MM.1S (cell line): ENCODE data around the gene UBE2QL1.

Source experiments
- DNase-seq: peaks from one replicate; pipeline ENCODE4 v3.0.0-alpha.2; 2015
- H2AFZ ChIP-seq: fragments of 300-600 bp; sonication (generic); 2 replicates; pipeline ENCODE4 v1.6.0; 2016; ENCODE audit warnings: antibody characterized with exemption, low read length
- H3F3A ChIP-seq: fragments of 300-600 bp; sonication (generic); 2 replicates; pipeline ENCODE4 v1.6.1; 2016; ENCODE audit warnings: mild to moderate bottlenecking, antibody characterized with exemption, low read length, moderate library complexity, mixed read lengths; ENCODE audit not compliant: insufficient read depth
- H3K27ac ChIP-seq: fragments of 300-600 bp; sonication (generic); 2 replicates; pipeline ENCODE4 v1.5.1; 2016; ENCODE audit warnings: mild to moderate bottlenecking, low read length
- H3K27me3 ChIP-seq: fragments of 300-600 bp; sonication (generic); replicated peaks from 2 replicates; pipeline ENCODE4 v1.6.0; 2016; ENCODE audit warnings: low read length; ENCODE audit not compliant: insufficient read depth
- H3K36me3 ChIP-seq: fragments of 300-600 bp; sonication (generic); replicated peaks from 2 replicates; pipeline ENCODE4 v1.6.1; 2016; ENCODE audit warnings: mild to moderate bottlenecking, low read length, mixed read lengths; ENCODE audit not compliant: insufficient read depth
- H3K4me1 ChIP-seq: fragments of 300-600 bp; sonication (generic); 2 replicates; pipeline ENCODE4 v1.6.1; 2016; ENCODE audit warnings: low read length, mixed read lengths
- H3K4me2 ChIP-seq: fragments of 300-600 bp; sonication (generic); 2 replicates; pipeline ENCODE4 v1.6.0; 2016; ENCODE audit warnings: low read depth, low read length
- H3K4me3 ChIP-seq: fragments of 300-600 bp; sonication (generic); 2 replicates; pipeline ENCODE4 v1.5.1; 2016; ENCODE audit warnings: low read length, mixed read lengths
- H3K79me2 ChIP-seq: fragments of 300-600 bp; sonication (generic); 2 replicates; pipeline ENCODE4 v1.6.1; 2016; ENCODE audit warnings: mixed run types, low read length, mixed read lengths
- H3K9ac ChIP-seq: fragments of 300-600 bp; sonication (generic); 2 replicates; pipeline ENCODE4 v1.6.1; 2016; ENCODE audit warnings: low read length, mixed read lengths
- H3K9me2 ChIP-seq: fragments of 300-600 bp; sonication (generic); replicated peaks from 2 replicates; pipeline ENCODE4 v1.6.1; 2016; ENCODE audit warnings: mild to moderate bottlenecking, low read length, mixed read lengths; ENCODE audit not compliant: insufficient read depth
- H3K9me3 ChIP-seq: fragments of 300-600 bp; sonication (generic); replicated peaks from 2 replicates; pipeline ENCODE4 v1.6.1; 2016; ENCODE audit warnings: mild to moderate bottlenecking, low read length, mixed read lengths; ENCODE audit not compliant: insufficient read depth
- H4K20me1 ChIP-seq: fragments of 300-600 bp; sonication (generic); 2 replicates; pipeline ENCODE4 v1.6.1; 2016; ENCODE audit warnings: mild to moderate bottlenecking, low read length, moderate library complexity, mixed read lengths; ENCODE audit not compliant: insufficient read depth
- CTCF ChIP-seq: fragments of 300-600 bp; sonication (generic); IDR thresholded peaks from 2 replicates; pipeline ENCODE4 v1.5.1; 2016; ENCODE audit warnings: antibody characterized with exemption, low read length, mixed read lengths
- EZH2 ChIP-seq: fragments of 300-600 bp; sonication (generic); optimal IDR thresholded peaks from 2 replicates; pipeline ENCODE3; 2017; ENCODE audit warnings: low read depth, mild to moderate bottlenecking, antibody characterized with exemption, low read length, mixed read lengths
- EZH2phosphoT487 ChIP-seq: fragments of 300-600 bp; sonication (generic); IDR thresholded peaks from 2 replicates; pipeline ENCODE4 v1.6.1; 2018; ENCODE audit warnings: antibody characterized with exemption, low read length

The UBE2QL1 gene

GRCh38 chr5:6487081-6487480 lies 38.4 kb downstream of the UBE2QL1 start:
- Histone ChIP-seq H3K4me1 (peaks cover 65% of the 10 kb centered on the region), H3K4me2 (peak overlapping the region; percentile 94; the same call in 1 of the 2 replicates), H3K36me3 (peaks cover 12% of the 10 kb centered on the region; the same call in 1 of the 2 replicates)

GRCh38 chr5:6488021-6488420 lies 39.4 kb downstream of the UBE2QL1 start:
- H3K4me2 ChIP-seq = no peak overlapping the region
- H3K4me1 ChIP-seq = peaks cover 65% of the 10 kb centered on the region
- no peaks in the 10 kb centered on the region for H3K9me3 ChIP-seq
- H3K79me2 ChIP-seq = peaks cover 82% of the 10 kb centered on the region
- no peaks in the 10 kb centered on the region for H3K9me2 ChIP-seq
- TF ChIP-seq EZH2phosphoT487 (no peak), CTCF (no peak), EZH2 (no peak)
- no peak overlapping the region for H3K9ac ChIP-seq
- no peak overlapping the region for H2AFZ ChIP-seq
- H4K20me1 ChIP-seq = no peaks in the 10 kb centered on the region
- H3K27me3 ChIP-seq = no peaks in the 10 kb centered on the region
- peaks cover 12% of the 10 kb centered on the region; the same call in 1 of the 2 replicates for H3K36me3 ChIP-seq
- no peak overlapping the region for H3K27ac ChIP-seq
- DNase-seq = no peak
- H3F3A ChIP-seq = peaks cover 35% of the 10 kb centered on the region
- H3K4me3 ChIP-seq = no peak overlapping the region

More at GRCh38 chr5:6487081-6487480, 38.4 kb downstream of the UBE2QL1 start:
- Histone ChIP-seq H3K9ac (no peak overlapping the region), H3K79me2 (peaks cover 81% of the 10 kb centered on the region), H3K27me3 (no peaks in the 10 kb centered on the region), H3K4me3 (no peak overlapping the region), H3K9me2 (no peaks in the 10 kb centered on the region), H4K20me1 (no peaks in the 10 kb centered on the region), H2AFZ (no peak overlapping the region), H3K27ac (peak overlapping the region; percentile 99; the same call in 1 of the 2 replicates), H3K9me3 (no peaks in the 10 kb centered on the region), H3F3A (peaks cover 39% of the 10 kb centered on the region)
- no peak for DNase-seq
- TF ChIP-seq CTCF (peak; percentile 18; the same call in 1 of the 2 replicates), EZH2 (no peak), EZH2phosphoT487 (no peak)

DNA sequence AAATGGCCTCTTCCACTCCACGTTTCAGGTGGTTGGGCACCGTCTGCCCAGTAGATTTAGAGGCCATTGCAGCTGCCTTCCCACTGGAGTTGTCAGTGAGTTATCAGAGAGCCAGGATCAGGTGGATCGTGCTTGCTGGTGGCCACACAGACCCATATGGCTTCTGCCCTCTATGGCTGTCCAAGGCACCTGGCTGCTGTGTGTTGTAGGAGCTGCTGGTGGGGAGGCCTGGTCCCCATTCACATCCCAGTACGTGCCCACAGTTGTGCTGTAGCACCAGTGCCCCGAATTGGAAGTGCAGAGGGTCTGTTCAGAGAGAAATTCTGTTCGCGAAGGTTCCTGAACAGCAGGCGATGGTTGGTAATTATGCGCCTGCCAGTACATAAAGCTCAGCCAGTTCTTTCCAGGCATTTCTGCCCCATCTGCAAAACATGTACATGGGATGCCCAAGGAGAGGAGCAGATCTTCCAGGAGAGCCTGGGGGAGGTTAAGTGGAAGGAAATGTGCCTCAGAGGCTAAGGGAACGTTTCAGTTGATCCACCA lies 41.1 kb downstream of the UBE2QL1 start:
- Histone ChIP-seq H3K27ac (no peak overlapping the region), H3F3A (peaks cover 27% of the 10 kb centered on the region), H2AFZ (no peak overlapping the region), H3K27me3 (no peaks in the 10 kb centered on the region), H3K9ac (no peak overlapping the region), H3K4me2 (no peak overlapping the region), H3K9me2 (no peaks in the 10 kb centered on the region), H3K79me2 (peaks cover 83% of the 10 kb centered on the region), H4K20me1 (no peaks in the 10 kb centered on the region), H3K4me1 (peaks cover 65% of the 10 kb centered on the region), H3K9me3 (no peaks in the 10 kb centered on the region), H3K36me3 (peaks cover 12% of the 10 kb centered on the region; the same call in 1 of the 2 replicates), H3K4me3 (no peak overlapping the region)
- no peak for DNase-seq
- TF ChIP-seq CTCF = no peak
- no peak for TF ChIP-seq EZH2
- TF ChIP-seq EZH2phosphoT487 = no peak
